D721Med (cell line): ENCODE measurements around the gene MEAF6.
A peak's percentile ranks its signal among the peaks of the same experiment; 100 is the strongest.

Experiments
- DNase-seq: peaks from one replicate; pipeline ENCODE4 v3.0.0; 2011; ENCODE audit warnings: low spot score; ENCODE audit not compliant: insufficient read length
- FAIRE-seq: peaks from 2 replicates; lab custom pipeline; 2011; peaks lifted over from hg19 to GRCh38; lab: Jason Lieb, UNC
- TF ChIP-seq, protein P1 (sequence below): IDR thresholded peaks from 2 replicates; pipeline ENCODE4 v1.5.1; 2012; ENCODE audit warnings: mild to moderate bottlenecking, control low read depth; ENCODE audit not compliant: insufficient read depth; ENCODE audit errors: missing control alignments

MEAF6 gene

DNA sequence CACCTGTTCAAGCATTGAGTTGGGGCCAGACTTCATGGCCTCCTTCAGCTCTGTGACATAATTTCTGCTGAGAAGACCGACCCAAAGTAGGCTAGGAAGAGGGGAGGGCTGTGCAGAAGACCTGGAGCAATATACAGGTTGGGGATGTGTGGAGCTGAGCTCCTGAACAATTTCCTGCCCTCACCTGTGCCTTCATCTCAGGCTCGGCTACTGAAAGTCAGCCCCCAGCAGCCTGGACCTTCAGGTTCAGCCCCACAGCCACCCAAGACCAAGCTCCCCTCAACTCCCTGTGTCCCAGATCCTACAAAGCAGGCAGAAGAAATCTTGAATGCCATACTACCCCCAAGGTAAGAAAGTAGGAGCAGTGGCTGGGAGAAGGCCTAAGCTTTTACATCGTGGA is 42.8 kb upstream of the MEAF6 start:
- TF ChIP-seq, protein P1, sequence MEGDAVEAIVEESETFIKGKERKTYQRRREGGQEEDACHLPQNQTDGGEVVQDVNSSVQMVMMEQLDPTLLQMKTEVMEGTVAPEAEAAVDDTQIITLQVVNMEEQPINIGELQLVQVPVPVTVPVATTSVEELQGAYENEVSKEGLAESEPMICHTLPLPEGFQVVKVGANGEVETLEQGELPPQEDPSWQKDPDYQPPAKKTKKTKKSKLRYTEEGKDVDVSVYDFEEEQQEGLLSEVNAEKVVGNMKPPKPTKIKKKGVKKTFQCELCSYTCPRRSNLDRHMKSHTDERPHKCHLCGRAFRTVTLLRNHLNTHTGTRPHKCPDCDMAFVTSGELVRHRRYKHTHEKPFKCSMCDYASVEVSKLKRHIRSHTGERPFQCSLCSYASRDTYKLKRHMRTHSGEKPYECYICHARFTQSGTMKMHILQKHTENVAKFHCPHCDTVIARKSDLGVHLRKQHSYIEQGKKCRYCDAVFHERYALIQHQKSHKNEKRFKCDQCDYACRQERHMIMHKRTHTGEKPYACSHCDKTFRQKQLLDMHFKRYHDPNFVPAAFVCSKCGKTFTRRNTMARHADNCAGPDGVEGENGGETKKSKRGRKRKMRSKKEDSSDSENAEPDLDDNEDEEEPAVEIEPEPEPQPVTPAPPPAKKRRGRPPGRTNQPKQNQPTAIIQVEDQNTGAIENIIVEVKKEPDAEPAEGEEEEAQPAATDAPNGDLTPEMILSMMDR: no peak

DNA sequence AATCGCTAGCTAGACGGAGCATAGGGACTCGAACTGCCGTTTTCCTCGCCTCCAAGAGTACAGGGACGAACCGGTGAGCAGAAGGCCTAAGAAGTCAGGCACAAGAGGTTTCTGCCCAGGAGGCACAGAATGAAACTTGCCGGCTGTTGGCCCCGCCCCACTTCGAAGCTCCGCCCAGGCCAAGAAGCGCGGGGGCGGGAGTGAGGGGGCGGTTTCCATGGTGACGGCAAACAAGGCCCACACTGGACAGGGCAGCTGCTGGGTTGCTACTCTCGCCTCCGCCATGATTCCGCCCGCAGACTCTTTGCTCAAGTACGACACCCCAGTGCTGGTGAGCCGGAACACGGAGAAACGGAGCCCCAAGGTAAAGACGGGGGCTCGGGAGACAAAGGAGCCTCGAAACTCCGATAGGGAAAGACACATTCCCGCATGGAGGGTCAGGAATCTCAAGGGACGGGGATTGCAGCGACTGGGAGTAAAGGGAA is 42.2 kb upstream of the MEAF6 start, which contains the start of gene DNALI1:
Gene DNALI1 (plus strand): TSS at position 229 of the 485 bp plus-strand sequence. CDS start 55 bp downstream, at position 284.
- DNase-seq (peak; percentile 63), FAIRE-seq (no peak)
- TF ChIP-seq, protein P1: no peak

More for the DNA sequence above, 42.8 kb upstream of the MEAF6 start:
- FAIRE-seq: no peak
- DNase-seq: no peak

DNA sequence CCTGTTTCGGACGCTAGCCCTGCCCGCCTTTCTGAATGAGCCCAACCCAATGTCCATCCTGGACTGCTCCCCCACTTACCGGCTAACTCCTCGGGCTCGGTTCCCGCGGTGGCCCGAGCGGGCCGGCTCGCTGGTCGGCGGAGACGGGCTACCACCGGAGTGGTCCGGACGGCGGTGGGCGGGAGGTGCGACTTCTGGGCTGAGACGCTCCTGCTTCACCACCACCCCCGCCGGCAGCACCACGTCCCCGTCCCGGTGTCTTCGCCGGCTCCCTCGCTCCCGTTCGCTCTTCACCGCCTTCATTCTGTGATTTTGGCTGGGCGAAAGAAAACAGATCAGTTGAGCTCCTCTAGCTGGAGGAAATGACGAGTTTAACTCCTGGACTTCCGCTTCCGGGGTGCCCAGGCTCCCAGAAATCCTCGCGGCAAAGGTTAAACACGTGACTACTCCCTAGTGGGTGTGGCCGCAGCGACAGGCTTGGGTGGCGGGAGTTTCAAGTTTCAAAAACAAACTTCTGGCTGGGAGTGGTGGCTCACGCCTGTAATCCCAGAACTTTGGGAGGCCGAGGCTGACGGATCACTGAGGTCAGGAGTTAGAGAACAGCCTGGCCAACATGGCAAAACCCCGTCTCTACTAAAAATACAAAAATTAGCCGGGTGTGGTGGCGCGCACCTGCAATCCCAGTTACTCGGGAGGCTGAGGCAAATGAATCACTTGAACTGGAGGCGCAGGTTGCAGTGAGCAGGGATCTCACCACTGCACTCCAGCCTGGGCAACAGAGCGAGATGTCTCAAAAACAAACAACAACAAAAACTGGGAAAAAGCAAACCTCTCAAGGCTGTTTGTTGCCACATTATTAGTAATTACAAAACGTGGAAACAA is 39.6 kb upstream of the MEAF6 start, which contains the start of gene SNIP1:
Gene SNIP1 (minus strand): TSS at position 367 of the 882 bp plus-strand sequence. CDS start 64 bp downstream, at position 303.
- TF ChIP-seq, protein P1: no peak
- peak; percentile 89 for DNase-seq
- no peak for FAIRE-seq

DNA sequence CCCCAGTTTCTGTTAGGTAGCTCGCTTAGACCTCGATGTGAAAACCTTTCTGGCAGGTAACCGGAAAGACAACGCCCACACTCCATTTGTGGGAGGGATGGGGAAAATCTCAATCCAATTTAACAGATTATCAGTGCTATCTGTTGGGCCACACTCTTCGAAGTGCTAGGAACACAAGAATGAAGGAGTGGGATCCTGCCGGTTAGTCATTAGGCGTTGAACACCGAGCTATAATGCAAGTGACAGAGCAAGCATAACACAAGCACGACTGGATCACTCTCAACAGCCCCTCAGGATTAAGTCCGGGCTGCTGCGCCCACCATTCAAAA is 39.0 kb upstream of the MEAF6 start:
- DNase-seq (no peak), FAIRE-seq (no peak)
- TF ChIP-seq, protein P1: no peak

DNA sequence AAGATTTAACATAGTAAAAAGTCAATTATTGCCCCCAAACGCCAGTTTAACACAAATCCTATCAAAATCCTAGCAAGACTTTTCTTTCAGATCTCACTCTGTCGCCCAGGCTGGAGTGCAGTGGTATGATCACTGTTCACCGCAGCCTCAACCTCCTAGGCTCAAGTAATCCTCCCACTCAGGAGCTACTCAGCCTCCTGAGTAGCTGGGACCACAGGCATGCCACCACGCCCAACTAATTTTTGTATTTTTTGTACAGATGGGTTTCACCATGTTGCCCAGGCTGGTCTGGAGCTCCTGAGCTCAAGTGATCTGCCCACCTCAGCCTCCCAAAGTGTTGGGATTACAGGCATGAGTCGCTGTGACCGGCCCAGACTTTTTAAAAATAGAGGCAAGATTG is 34.8 kb upstream of the MEAF6 start:
- no peak for FAIRE-seq
- TF ChIP-seq, protein P1: no peak
- no peak for DNase-seq

DNA sequence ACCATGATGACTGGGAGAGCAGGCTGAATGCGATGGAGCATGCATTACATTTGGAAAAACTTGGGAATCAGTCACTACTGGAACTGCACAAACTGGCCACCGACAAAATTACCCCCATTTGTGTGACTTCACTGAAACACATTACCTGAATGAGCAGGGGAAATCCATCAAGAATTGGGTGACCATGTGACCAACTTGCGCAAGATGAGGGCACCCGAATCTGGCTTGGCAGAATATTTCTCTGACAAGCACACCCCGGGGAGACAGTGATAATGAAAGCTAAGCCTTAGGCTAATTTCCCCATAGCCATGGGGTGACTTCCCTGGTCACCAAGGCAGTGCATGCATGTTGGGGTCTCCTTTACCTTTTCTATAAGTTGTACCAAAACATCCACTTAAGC is 30.5 kb upstream of the MEAF6 start:
- DNase-seq (no peak), FAIRE-seq (no peak)
- TF ChIP-seq, protein P1: no peak

DNA sequence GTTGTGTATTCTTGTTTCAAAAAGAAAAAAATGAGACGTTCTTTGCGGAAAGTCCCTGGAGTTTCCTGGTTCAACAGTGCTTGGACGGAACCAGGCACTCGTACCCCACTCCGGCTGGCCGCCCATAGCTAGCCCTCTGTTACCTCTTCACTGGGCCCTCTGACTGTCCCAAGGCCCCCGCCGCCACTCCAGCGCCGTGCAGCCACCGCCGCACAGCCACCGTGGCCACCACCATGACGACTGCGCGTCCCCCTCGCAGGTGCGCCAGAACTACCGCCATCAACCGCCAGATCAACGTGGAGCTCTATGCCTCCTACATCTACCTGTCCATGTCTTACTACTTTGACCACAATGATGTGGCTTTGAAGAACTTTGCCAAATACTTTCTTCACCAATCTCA is 30.0 kb upstream of the MEAF6 start:
- DNase-seq: no peak
- no peak for FAIRE-seq
- TF ChIP-seq, protein P1: no peak
